ENCODE results near the gene TMOD1. TPM values are rescaled to one million over a fixed set of nuclear protein-coding genes. Genes with fewer than 3 reads are reported as not detected.
"Not testable (repeated sequence)": the region's sequence is repeated elsewhere in the genome, so short reads cannot be mapped to it uniquely, and the experiment has no call there.

Gene TMOD1
- total RNA-seq = 1 to 10 TPM; 2.6 to 2.7 TPM
- 1 to 10 TPM; 2.1 to 3.3 TPM for polyA plus RNA-seq

GRCh38 chr9:97501177-97501971 lies at the start of gene TMOD1:
Gene TMOD1, plus strand, starts transcription at chr9:97501666. Its CDS starts 22,523 bp downstream, at chr9:97524189.
- ChIA-PET POLR2A (ENCODE audit: partially characterized antibody) (interaction anchor here (0.8 kb wide), 1 partner anchor 10 kb away, joined by 3 read pairs; no protein-coding TSS in a partner anchor), CTCF (ENCODE audit: partially characterized antibody) (interaction anchor here (0.6 to 1.9 kb wide), 6 partner anchors 9 to 97 kb away, joined by 3 to 6 read pairs (median 3); no protein-coding TSS in a partner anchor)
- Mint-ChIP-seq H3K4me3 (peak within 1 kb of the TSS; percentile 78 to 84 (median 81)), H3K4me1 (peaks cover 11 to 26% (median 19%) of the 10 kb centered on the region in 4 donors), H3K27ac (no peak within 1 kb of the TSS), H3K9me3 (peaks cover 0 to 6% (median 3%) of the 10 kb centered on the region in 8 donors), H3K27me3 (peaks cover 34 to 39% of the 10 kb centered on the region in 2 donors), H3K36me3 (peaks cover 9 to 12% of the 10 kb centered on the region in 2 donors)
- peak in 1 of 5 donors; percentile 12 for DNase-seq
- intact Hi-C loops (cut with micrococcal nuclease) = no loop called here
- H3K27me3 ChIP-seq (ENCODE audit: insufficient read depth, low read length) = peaks cover 21% of the 10 kb centered on the region
- no peak within 1 kb of the TSS for H3K27ac ChIP-seq (ENCODE audit: low read depth, low read length)
- H3K9me3 ChIP-seq (ENCODE audit: control insufficient read depth in 1 of 2, low read length in 2 of 2) = no peaks in the 10 kb centered on the region
- H3K4me3 ChIP-seq (ENCODE audit: low read length in 2 of 2) = peak within 1 kb of the TSS in 1 of 2 donors; percentile 14
- peaks cover 20% of the 10 kb centered on the region for H3K4me1 ChIP-seq (ENCODE audit: insufficient read depth, low read length)
- no peaks in the 10 kb centered on the region for H3K36me3 ChIP-seq (ENCODE audit: insufficient read depth, low read length)

DNA sequence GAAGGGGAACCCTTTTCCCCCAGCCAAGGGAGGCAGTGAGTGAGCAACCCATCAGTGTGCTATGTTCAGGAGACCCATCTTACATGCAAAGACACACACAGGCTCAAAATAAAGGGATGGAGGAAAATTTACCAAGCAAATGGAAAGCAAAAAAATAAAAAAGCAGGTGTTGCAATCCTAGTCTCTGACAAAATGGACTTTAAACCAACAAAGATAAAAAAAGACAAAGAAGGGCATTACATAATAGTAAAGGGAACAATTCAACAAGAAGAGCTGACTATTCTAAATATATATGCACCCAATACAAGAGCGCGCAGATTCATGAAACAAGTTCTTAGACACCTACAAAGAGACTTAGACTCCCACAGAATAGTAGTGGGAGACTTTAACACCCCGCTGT lies 47.9 kb upstream of the TMOD1 start:
- CTCF ChIA-PET (ENCODE audit: partially characterized antibody); H3K4me1 Mint-ChIP-seq; intact Hi-C loops (cut with micrococcal nuclease); H3K27me3 Mint-ChIP-seq; H3K27ac Mint-ChIP-seq; H3K4me3 ChIP-seq (ENCODE audit: low read length in 2 of 2); POLR2A ChIA-PET (ENCODE audit: partially characterized antibody); H3K4me3 Mint-ChIP-seq; H3K27me3 ChIP-seq (ENCODE audit: insufficient read depth, low read length); H3K9me3 Mint-ChIP-seq; DNase-seq; H3K4me1 ChIP-seq (ENCODE audit: insufficient read depth, low read length); H3K36me3 ChIP-seq (ENCODE audit: insufficient read depth, low read length); H3K9me3 ChIP-seq (ENCODE audit: control insufficient read depth in 1 of 2, low read length in 2 of 2); H3K27ac ChIP-seq (ENCODE audit: low read depth, low read length): not testable (repeated sequence)
- H3K36me3 Mint-ChIP-seq = peaks cover 29 to 45% of the 10 kb centered on the region in 2 donors

DNA sequence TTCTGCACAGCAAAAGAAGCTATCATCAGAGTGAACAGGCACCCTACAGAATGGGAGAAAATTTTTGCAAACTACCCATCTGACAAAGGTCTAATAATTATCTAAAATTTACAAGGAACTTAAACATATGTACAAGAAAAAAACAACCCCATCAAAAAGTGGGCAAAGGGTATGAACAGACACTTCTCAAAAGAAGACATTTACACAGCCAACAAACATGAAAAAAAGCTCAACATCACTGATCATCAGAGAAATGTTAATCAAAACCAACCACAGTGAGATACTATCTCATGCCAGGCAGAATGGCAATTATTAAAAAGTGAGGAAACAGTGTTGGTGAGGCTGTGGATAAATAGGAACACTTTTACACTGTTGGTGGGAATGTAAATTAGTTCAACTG lies 44.6 kb upstream of the TMOD1 start:
- CTCF ChIA-PET (ENCODE audit: partially characterized antibody) = interaction anchor here (1.9 kb wide), 1 partner anchor 12 kb away, joined by 6 read pairs; no protein-coding TSS in a partner anchor
- H3K9me3 ChIP-seq (ENCODE audit: control insufficient read depth in 1 of 2, low read length in 2 of 2); H3K9me3 Mint-ChIP-seq; H3K27ac Mint-ChIP-seq; H3K36me3 ChIP-seq (ENCODE audit: insufficient read depth, low read length); H3K27me3 ChIP-seq (ENCODE audit: insufficient read depth, low read length); H3K4me1 Mint-ChIP-seq; POLR2A ChIA-PET (ENCODE audit: partially characterized antibody); intact Hi-C loops (cut with micrococcal nuclease); H3K4me3 Mint-ChIP-seq; H3K27ac ChIP-seq (ENCODE audit: low read depth, low read length); H3K4me1 ChIP-seq (ENCODE audit: insufficient read depth, low read length); DNase-seq; H3K27me3 Mint-ChIP-seq; H3K4me3 ChIP-seq (ENCODE audit: low read length in 2 of 2): not testable (repeated sequence)
- peaks cover 30 to 40% of the 10 kb centered on the region in 2 donors for H3K36me3 Mint-ChIP-seq

GRCh38 chr9:97459326-97459725 lies 42.1 kb upstream of the TMOD1 start:
- Histone ChIP-seq H3K9me3 (ENCODE audit: control insufficient read depth in 1 of 2, low read length in 2 of 2) (no peaks in the 10 kb centered on the region), H3K4me3 (ENCODE audit: low read length in 2 of 2) (no peak overlapping the region), H3K27me3 (ENCODE audit: insufficient read depth, low read length) (no peaks in the 10 kb centered on the region), H3K36me3 (ENCODE audit: insufficient read depth, low read length) (no peaks in the 10 kb centered on the region), H3K4me1 (ENCODE audit: insufficient read depth, low read length) (no peaks in the 10 kb centered on the region), H3K27ac (ENCODE audit: low read depth, low read length) (no peak overlapping the region)
- Mint-ChIP-seq H3K9me3 (peaks cover 0 to 8% (median 0%) of the 10 kb centered on the region in 8 donors), H3K36me3 (peaks cover 34 to 39% of the 10 kb centered on the region in 2 donors), H3K27me3 (no peaks in the 10 kb centered on the region), H3K27ac (no peak overlapping the region), H3K4me3 (no peak overlapping the region), H3K4me1 (no peaks in the 10 kb centered on the region)
- POLR2A ChIA-PET (ENCODE audit: partially characterized antibody) = interaction anchor here (0.9 kb wide), 1 partner anchor 29 kb away, joined by 3 read pairs; no protein-coding TSS in a partner anchor
- intact Hi-C loops (cut with micrococcal nuclease) = no loop called here
- DNase-seq = no peak
- CTCF ChIA-PET (ENCODE audit: partially characterized antibody) = interaction anchor here (1.0 kb wide), 1 partner anchor 8 kb away, joined by 3 read pairs; no protein-coding TSS in a partner anchor

DNA sequence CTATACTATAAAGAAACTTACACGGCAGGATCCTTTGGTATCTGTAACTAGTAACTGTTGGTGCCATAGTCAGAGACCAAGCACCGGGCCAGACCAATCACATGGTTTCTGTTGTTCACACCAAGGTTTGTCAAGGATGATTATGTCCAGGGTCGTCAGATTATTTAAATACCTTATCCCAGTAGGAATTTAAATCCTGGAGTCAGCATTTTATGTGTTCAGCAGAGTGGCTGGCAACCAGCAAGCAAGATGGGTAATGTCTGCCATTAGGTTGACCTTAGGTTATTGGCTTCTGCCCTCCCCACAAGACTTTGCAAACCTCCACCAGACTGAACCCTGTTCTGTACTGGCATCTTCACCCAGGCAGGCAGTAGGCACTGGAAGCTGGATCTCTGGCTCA lies 39.3 kb upstream of the TMOD1 start:
- Mint-ChIP-seq H3K27me3 (no peaks in the 10 kb centered on the region), H3K4me1 (no peaks in the 10 kb centered on the region), H3K4me3 (no peak overlapping the region), H3K27ac (no peak overlapping the region), H3K9me3 (no peaks in the 10 kb centered on the region), H3K36me3 (peaks cover 37 to 42% of the 10 kb centered on the region in 2 donors)
- Histone ChIP-seq H3K9me3 (ENCODE audit: control insufficient read depth in 1 of 2, low read length in 2 of 2) (no peaks in the 10 kb centered on the region), H3K4me3 (ENCODE audit: low read length in 2 of 2) (no peak overlapping the region), H3K27ac (ENCODE audit: low read depth, low read length) (no peak overlapping the region), H3K27me3 (ENCODE audit: insufficient read depth, low read length) (no peaks in the 10 kb centered on the region), H3K36me3 (ENCODE audit: insufficient read depth, low read length) (no peaks in the 10 kb centered on the region), H3K4me1 (ENCODE audit: insufficient read depth, low read length) (no peaks in the 10 kb centered on the region)
- POLR2A ChIA-PET (ENCODE audit: partially characterized antibody) = no interaction called here
- peak in 1 of 5 donors; percentile 22 for DNase-seq
- intact Hi-C loops (cut with micrococcal nuclease) = no loop called here
- CTCF ChIA-PET (ENCODE audit: partially characterized antibody) = interaction anchor here (1.4 kb wide), 1 partner anchor 136 kb away, joined by 5 read pairs; no protein-coding TSS in a partner anchor

DNA sequence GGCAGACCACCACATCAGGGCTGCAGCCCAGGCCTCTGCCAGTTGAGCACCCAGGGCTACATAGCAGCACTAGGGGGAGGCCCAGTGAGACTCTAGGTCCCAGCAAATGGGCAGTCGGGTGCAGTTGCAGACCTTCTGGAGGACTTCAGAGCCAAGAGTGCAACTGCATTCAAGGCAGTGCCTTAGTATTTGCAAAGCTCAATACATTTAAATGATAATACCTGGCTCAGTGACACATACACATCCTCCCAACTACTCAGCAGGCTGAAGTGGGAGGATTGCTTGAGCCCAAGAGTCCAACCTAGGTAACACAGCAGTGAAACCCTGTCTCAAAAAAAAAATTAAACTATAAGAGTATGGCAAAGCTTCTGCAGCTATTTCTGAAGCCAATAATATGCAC lies 38.6 kb upstream of the TMOD1 start:
- Mint-ChIP-seq H3K27ac (no peak overlapping the region), H3K27me3 (no peaks in the 10 kb centered on the region), H3K4me1 (no peaks in the 10 kb centered on the region), H3K9me3 (no peaks in the 10 kb centered on the region), H3K36me3 (peaks cover 44 to 48% of the 10 kb centered on the region in 2 donors), H3K4me3 (no peak overlapping the region)
- Histone ChIP-seq H3K9me3 (ENCODE audit: control insufficient read depth in 1 of 2, low read length in 2 of 2) (no peaks in the 10 kb centered on the region), H3K27ac (ENCODE audit: low read depth, low read length) (no peak overlapping the region), H3K27me3 (ENCODE audit: insufficient read depth, low read length) (no peaks in the 10 kb centered on the region), H3K4me3 (ENCODE audit: low read length in 2 of 2) (no peak overlapping the region), H3K36me3 (ENCODE audit: insufficient read depth, low read length) (no peaks in the 10 kb centered on the region), H3K4me1 (ENCODE audit: insufficient read depth, low read length) (no peaks in the 10 kb centered on the region)
- intact Hi-C loops (cut with micrococcal nuclease) = no loop called here
- ChIA-PET POLR2A (ENCODE audit: partially characterized antibody) (no interaction called here), CTCF (ENCODE audit: partially characterized antibody) (no interaction called here)
- no peak for DNase-seq

DNA sequence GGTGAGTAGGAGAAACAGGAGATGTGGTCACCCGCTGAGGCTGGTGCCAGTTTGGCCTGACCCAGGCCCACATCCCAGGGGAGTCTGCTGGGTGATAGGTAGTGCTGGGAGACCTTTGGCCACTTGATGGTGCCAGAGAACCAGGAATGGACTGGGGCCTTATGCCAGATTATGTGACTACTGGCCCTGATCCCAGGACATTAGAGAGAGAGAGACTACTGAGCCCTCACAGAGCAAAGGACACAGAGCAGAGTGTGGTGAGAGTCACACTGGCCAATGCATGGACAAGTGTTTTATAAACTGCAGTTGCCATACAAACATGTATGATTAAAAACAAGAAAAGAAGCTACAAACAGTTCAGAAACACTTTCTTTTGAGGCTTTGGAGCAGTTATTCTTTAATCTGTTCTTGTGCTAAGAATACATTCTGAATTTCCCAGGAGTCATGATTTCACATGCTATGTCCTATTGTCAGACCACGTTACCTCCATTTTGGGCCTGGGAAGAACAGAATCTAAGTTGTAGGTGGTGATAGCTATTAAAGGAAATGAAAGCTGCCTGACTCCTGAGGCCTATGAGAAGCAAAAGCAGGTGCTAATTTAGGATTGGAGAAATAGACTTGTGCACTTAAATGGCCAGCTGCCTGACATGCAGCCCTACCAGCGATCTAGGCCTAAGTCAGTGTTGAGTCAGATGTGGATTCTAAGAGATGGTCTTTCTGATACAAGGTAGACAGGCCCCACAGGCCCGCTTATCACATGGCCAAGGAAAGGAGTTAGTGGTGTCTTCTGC lies 32.6 kb upstream of the TMOD1 start:
- no peak overlapping the region for H3K27ac ChIP-seq (ENCODE audit: low read depth, low read length)
- H3K36me3 Mint-ChIP-seq = peaks cover 32 to 57% of the 10 kb centered on the region in 2 donors
- no peak overlapping the region for H3K4me3 ChIP-seq (ENCODE audit: low read length in 2 of 2)
- peak in 3 of 5 donors; percentile 13 to 16 (median 15) for DNase-seq
- H3K4me1 Mint-ChIP-seq = no peaks in the 10 kb centered on the region
- ChIA-PET POLR2A (ENCODE audit: partially characterized antibody) (no interaction called here), CTCF (ENCODE audit: partially characterized antibody) (interaction anchor here (1.6 to 6.5 kb wide), 6 partner anchors 13 to 186 kb away, joined by 5 to 68 read pairs (median 6); no protein-coding TSS in a partner anchor)
- H3K9me3 Mint-ChIP-seq = no peaks in the 10 kb centered on the region
- H3K4me3 Mint-ChIP-seq = no peak overlapping the region
- intact Hi-C loops (cut with micrococcal nuclease) = loop anchor here (1.0 kb wide), 2 partner anchors 129 to 146 kb away; no protein-coding TSS in a partner anchor
- peaks cover 5% of the 10 kb centered on the region for H3K4me1 ChIP-seq (ENCODE audit: insufficient read depth, low read length)
- H3K27me3 ChIP-seq (ENCODE audit: insufficient read depth, low read length) = no peaks in the 10 kb centered on the region
- H3K27me3 Mint-ChIP-seq = no peaks in the 10 kb centered on the region
- peaks cover 1% of the 10 kb centered on the region for H3K36me3 ChIP-seq (ENCODE audit: insufficient read depth, low read length)
- H3K9me3 ChIP-seq (ENCODE audit: control insufficient read depth in 1 of 2, low read length in 2 of 2) = no peaks in the 10 kb centered on the region
- peak overlapping the region in 2 of 7 donors; percentile 7 to 44 for H3K27ac Mint-ChIP-seq

Measured in CD4-positive, alpha-beta memory T cell (primary cell).